GM23248 (cell line): ENCODE measurements around the gene IL21.

Experiments used
- EZH2 ChIP-seq: fragments of 200-600 bp; sonication (generic); IDR thresholded peaks from 2 replicates; pipeline ENCODE4 v1.6.1; 2018; ENCODE audit warnings: antibody characterized with exemption, mild to moderate bottlenecking; ENCODE audit not compliant: insufficient read depth, poor library complexity, severe bottlenecking
- EZH2phosphoT487 ChIP-seq: fragments of 200-600 bp; sonication (generic); IDR thresholded peaks from 2 replicates; pipeline ENCODE4 v1.6.1; 2018; ENCODE audit warnings: antibody characterized with exemption, moderate library complexity, mild to moderate bottlenecking, low read depth; ENCODE audit not compliant: insufficient read depth

DNA sequence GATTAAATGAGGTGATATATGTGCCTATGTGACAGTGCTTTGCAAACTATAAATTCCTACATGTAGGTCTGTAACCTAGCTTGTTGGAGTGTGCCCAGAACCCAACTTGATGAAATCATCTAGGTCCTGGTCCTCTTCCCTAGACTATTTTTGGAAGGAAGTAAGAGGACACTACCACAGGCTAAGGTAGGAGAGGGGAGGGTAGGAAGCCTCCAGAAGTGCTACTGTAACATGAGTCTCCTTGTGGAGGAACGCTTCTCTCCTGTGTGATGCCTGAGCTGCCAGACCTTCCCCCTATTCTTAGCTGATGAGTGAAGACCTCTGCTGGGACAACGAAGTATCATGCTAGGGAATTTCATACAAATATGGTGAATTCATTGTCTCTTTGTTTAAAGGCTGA lies 41.8 kb upstream of the IL21 start:
- TF ChIP-seq EZH2 (no peak), EZH2phosphoT487 (no peak)
